ENCODE data around the gene GRIN2C.

The GRIN2C gene

GRCh38 chr17:74861662-74862107 lies 2.0 kb upstream of the GRIN2C start:
- no peaks in the 10 kb centered on the region for H3K4me1 ChIP-seq (ENCODE audit: insufficient read depth, low read length)
- H3K9ac ChIP-seq (ENCODE audit: low read depth, low read length) = no peak overlapping the region
- H3K9me3 ChIP-seq (ENCODE audit: insufficient read depth, low read depth, low read length) = no peaks in the 10 kb centered on the region
- peaks cover 58% of the 10 kb centered on the region for H3K27me3 ChIP-seq (ENCODE audit: insufficient read depth, low read length)
- no peak overlapping the region for H3K27ac ChIP-seq (ENCODE audit: low read length)
- H3K4me3 ChIP-seq (ENCODE audit: low read length) = peak overlapping the region; percentile 44
- H3K36me3 ChIP-seq (ENCODE audit: insufficient read depth, low read depth, low read length) = peaks cover 4% of the 10 kb centered on the region; the same call in 1 of the 2 replicates

GRCh38 chr17:74860872-74861661 lies 1.4 kb upstream of the GRIN2C start:
- H3K9me3 ChIP-seq (ENCODE audit: insufficient read depth, low read depth, low read length) = no peaks in the 10 kb centered on the region
- H3K27me3 ChIP-seq (ENCODE audit: insufficient read depth, low read length) = peaks cover 64% of the 10 kb centered on the region
- H3K36me3 ChIP-seq (ENCODE audit: insufficient read depth, low read depth, low read length) = peaks cover 4% of the 10 kb centered on the region; the same call in 1 of the 2 replicates
- no peaks in the 10 kb centered on the region for H3K4me1 ChIP-seq (ENCODE audit: insufficient read depth, low read length)
- peak overlapping the region; percentile 32; the same call in 1 of the 2 replicates for H3K4me3 ChIP-seq (ENCODE audit: low read length)
- no peak overlapping the region for H3K27ac ChIP-seq (ENCODE audit: low read length)
- H3K9ac ChIP-seq (ENCODE audit: low read depth, low read length) = no peak overlapping the region

GRCh38 chr17:74860229-74860871 lies 665 bp upstream of the GRIN2C start:
- peaks cover 71% of the 10 kb centered on the region for H3K27me3 ChIP-seq (ENCODE audit: insufficient read depth, low read length)
- H3K27ac ChIP-seq (ENCODE audit: low read length) = no peak overlapping the region
- H3K9ac ChIP-seq (ENCODE audit: low read depth, low read length) = no peak overlapping the region

GRCh38 chr17:74858672-74859458 lies 820 bp downstream of the GRIN2C start:
- H3K9ac ChIP-seq (ENCODE audit: low read depth, low read length) = no peak overlapping the region
- H3K27me3 ChIP-seq (ENCODE audit: insufficient read depth, low read length) = peaks cover 86% of the 10 kb centered on the region
- H3K27ac ChIP-seq (ENCODE audit: low read length) = no peak overlapping the region
- no peaks in the 10 kb centered on the region for H3K4me1 ChIP-seq (ENCODE audit: insufficient read depth, low read length)
- H3K4me3 ChIP-seq (ENCODE audit: low read length) = no peak overlapping the region; the same call in 1 of the 2 replicates
- peaks cover 4% of the 10 kb centered on the region; the same call in 1 of the 2 replicates for H3K36me3 ChIP-seq (ENCODE audit: insufficient read depth, low read depth, low read length)
- H3K9me3 ChIP-seq (ENCODE audit: insufficient read depth, low read depth, low read length) = no peaks in the 10 kb centered on the region

More at GRCh38 chr17:74860229-74860871, 665 bp upstream of the GRIN2C start:
- Histone ChIP-seq H3K4me1 (ENCODE audit: insufficient read depth, low read length) (no peaks in the 10 kb centered on the region), H3K4me3 (ENCODE audit: low read length) (peak overlapping the region; percentile 32; the same call in 1 of the 2 replicates), H3K9me3 (ENCODE audit: insufficient read depth, low read depth, low read length) (no peaks in the 10 kb centered on the region), H3K36me3 (ENCODE audit: insufficient read depth, low read depth, low read length) (peaks cover 4% of the 10 kb centered on the region; the same call in 1 of the 2 replicates)

GRCh38 chr17:74857191-74857590 lies 2.5 kb downstream of the GRIN2C start:
- Histone ChIP-seq H3K4me3 (ENCODE audit: low read length) (no peak overlapping the region), H3K36me3 (ENCODE audit: insufficient read depth, low read depth, low read length) (no peaks in the 10 kb centered on the region), H3K27ac (ENCODE audit: low read length) (no peak overlapping the region), H3K27me3 (ENCODE audit: insufficient read depth, low read length) (peaks cover 98% of the 10 kb centered on the region), H3K4me1 (ENCODE audit: insufficient read depth, low read length) (no peaks in the 10 kb centered on the region), H3K9me3 (ENCODE audit: insufficient read depth, low read depth, low read length) (no peaks in the 10 kb centered on the region), H3K9ac (ENCODE audit: low read depth, low read length) (no peak overlapping the region)

- H3K36me3 ChIP-seq (ENCODE audit: insufficient read depth, low read depth, low read length) = no peaks in the 10 kb centered on the region
- H3K9ac ChIP-seq (ENCODE audit: low read depth, low read length) = no peak overlapping the region
- no peaks in the 10 kb centered on the region for H3K4me1 ChIP-seq (ENCODE audit: insufficient read depth, low read length)
- no peak overlapping the region for H3K4me3 ChIP-seq (ENCODE audit: low read length)
- no peaks in the 10 kb centered on the region for H3K9me3 ChIP-seq (ENCODE audit: insufficient read depth, low read depth, low read length)
- no peak overlapping the region for H3K27ac ChIP-seq (ENCODE audit: low read length)
- peaks cover 99% of the 10 kb centered on the region for H3K27me3 ChIP-seq (ENCODE audit: insufficient read depth, low read length)
These were observed 3.6 kb downstream of the GRIN2C start for GRCh38 chr17:74856112-74856511.

GRCh38 chr17:74855323-74855722 lies 4.4 kb downstream of the GRIN2C start:
- H3K27me3 ChIP-seq (ENCODE audit: insufficient read depth, low read length) = peaks cover 99% of the 10 kb centered on the region
- H3K4me1 ChIP-seq (ENCODE audit: insufficient read depth, low read length) = no peaks in the 10 kb centered on the region
- no peak overlapping the region for H3K9ac ChIP-seq (ENCODE audit: low read depth, low read length)
- no peak overlapping the region for H3K4me3 ChIP-seq (ENCODE audit: low read length)
- H3K36me3 ChIP-seq (ENCODE audit: insufficient read depth, low read depth, low read length) = no peaks in the 10 kb centered on the region
- H3K27ac ChIP-seq (ENCODE audit: low read length) = no peak overlapping the region
- H3K9me3 ChIP-seq (ENCODE audit: insufficient read depth, low read depth, low read length) = no peaks in the 10 kb centered on the region

- Histone ChIP-seq H3K27me3 (ENCODE audit: insufficient read depth, low read length) (peaks cover 99% of the 10 kb centered on the region), H3K4me3 (ENCODE audit: low read length) (no peak overlapping the region), H3K36me3 (ENCODE audit: insufficient read depth, low read depth, low read length) (no peaks in the 10 kb centered on the region), H3K4me1 (ENCODE audit: insufficient read depth, low read length) (no peaks in the 10 kb centered on the region), H3K27ac (ENCODE audit: low read length) (no peak overlapping the region), H3K9me3 (ENCODE audit: insufficient read depth, low read depth, low read length) (no peaks in the 10 kb centered on the region), H3K9ac (ENCODE audit: low read depth, low read length) (no peak overlapping the region)
These were observed 4.9 kb downstream of the GRIN2C start for GRCh38 chr17:74854792-74855191.

- Histone ChIP-seq H3K27ac (ENCODE audit: low read length) (no peak overlapping the region), H3K36me3 (ENCODE audit: insufficient read depth, low read depth, low read length) (no peaks in the 10 kb centered on the region)
These were observed 6.0 kb downstream of the GRIN2C start for GRCh38 chr17:74853669-74854068.

GRCh38 chr17:74853048-74853397 lies 6.7 kb downstream of the GRIN2C start:
- no peaks in the 10 kb centered on the region for H3K36me3 ChIP-seq (ENCODE audit: insufficient read depth, low read depth, low read length)
- peaks cover 99% of the 10 kb centered on the region for H3K27me3 ChIP-seq (ENCODE audit: insufficient read depth, low read length)
- no peaks in the 10 kb centered on the region for H3K9me3 ChIP-seq (ENCODE audit: insufficient read depth, low read depth, low read length)
- peak overlapping the region; percentile 68 for H3K4me3 ChIP-seq (ENCODE audit: low read length)
- H3K4me1 ChIP-seq (ENCODE audit: insufficient read depth, low read length) = no peaks in the 10 kb centered on the region
- no peak overlapping the region for H3K27ac ChIP-seq (ENCODE audit: low read length)
- H3K9ac ChIP-seq (ENCODE audit: low read depth, low read length) = peak overlapping the region; percentile 40; the same call in 1 of the 2 replicates

More at GRCh38 chr17:74853669-74854068, 6.0 kb downstream of the GRIN2C start:
- Histone ChIP-seq H3K4me3 (ENCODE audit: low read length) (no peak overlapping the region), H3K9me3 (ENCODE audit: insufficient read depth, low read depth, low read length) (no peaks in the 10 kb centered on the region), H3K9ac (ENCODE audit: low read depth, low read length) (no peak overlapping the region), H3K4me1 (ENCODE audit: insufficient read depth, low read length) (no peaks in the 10 kb centered on the region), H3K27me3 (ENCODE audit: insufficient read depth, low read length) (peaks cover 99% of the 10 kb centered on the region)

- Histone ChIP-seq H3K27me3 (ENCODE audit: insufficient read depth, low read length) (peaks cover 99% of the 10 kb centered on the region), H3K9me3 (ENCODE audit: insufficient read depth, low read depth, low read length) (no peaks in the 10 kb centered on the region), H3K4me3 (ENCODE audit: low read length) (peak overlapping the region; percentile 68), H3K36me3 (ENCODE audit: insufficient read depth, low read depth, low read length) (no peaks in the 10 kb centered on the region), H3K27ac (ENCODE audit: low read length) (no peak overlapping the region), H3K9ac (ENCODE audit: low read depth, low read length) (peak overlapping the region; percentile 40; the same call in 1 of the 2 replicates), H3K4me1 (ENCODE audit: insufficient read depth, low read length) (no peaks in the 10 kb centered on the region)
These were observed 7.2 kb downstream of the GRIN2C start for GRCh38 chr17:74852237-74853047.
